Activated CD4-positive, alpha-beta memory T cell treated with anti-CD3 and anti-CD28 coated beads, Interleukin-2, amount 10 ng/mL, durations not matched to agents 7 days and 5 days (primary cell): ENCODE data around the gene FBXO11. TPM values are rescaled to one million over a fixed set of nuclear protein-coding genes. Genes with fewer than 3 reads are reported as not detected.
"Not testable (repeated sequence)": the region's sequence is repeated elsewhere in the genome, so short reads cannot be mapped to it uniquely, and the experiment has no call there.

Source experiments
- CTCF ChIA-PET: fragments of 350-600 bp; sonication (Branson Sonifier 250); formaldehyde crosslinking; loops from one replicate; lab custom pipeline; 2021; ENCODE audit warnings: antibody characterized with exemption, inconsistent platforms; lab: Charles Lee
- POLR2A ChIA-PET: fragments of 350-600 bp; sonication (Branson Sonifier 250); formaldehyde crosslinking; loops from one replicate; lab custom pipeline; 2021; ENCODE audit warnings: antibody characterized with exemption; lab: Charles Lee
- DNase-seq: peaks from one replicate; pipeline ENCODE4 v3.0.0-alpha.2; 2020
- H3K27ac Mint-ChIP-seq: one replicate; pipeline ENCODE4 v1.8.0; 2021; ENCODE audit warnings: mild to moderate bottlenecking, mixed read lengths
- H3K27me3 Mint-ChIP-seq: one replicate; pipeline ENCODE4 v1.8.0; 2021; ENCODE audit warnings: mixed read lengths
- H3K36me3 Mint-ChIP-seq: one replicate; pipeline ENCODE4 v1.8.0; 2021; ENCODE audit warnings: low read depth, mixed read lengths
- H3K4me1 Mint-ChIP-seq: one replicate; pipeline ENCODE4 v1.8.0; 2021; ENCODE audit warnings: mixed read lengths
- H3K4me3 Mint-ChIP-seq: one replicate; pipeline ENCODE4 v1.8.0; 2021; ENCODE audit warnings: mild to moderate bottlenecking, mixed read lengths
- H3K9me3 Mint-ChIP-seq: one replicate; pipeline ENCODE4 v1.8.0; 2021; ENCODE audit warnings: mixed read lengths
- total RNA-seq, 2 experiments: library from RNA; stranded (reverse); gene quantifications; one replicate each; pipeline ENCODE4 v1.2.3, GENCODE V29; 2021

The FBXO11 gene
- total RNA-seq, 2 experiments from 2014 or later = 59.4 to 59.7 TPM

- DNase-seq = no peak
- H3K4me3 Mint-ChIP-seq = no peak overlapping the region
- no peaks in the 10 kb centered on the region for H3K9me3 Mint-ChIP-seq
- CTCF ChIA-PET = interaction anchor here (0.6 to 1.5 kb wide), 3 partner anchors 25 to 873 kb away, joined by 3 to 4 read pairs (median 3); no protein-coding TSS in a partner anchor
- POLR2A ChIA-PET = no interaction called here
- no peak overlapping the region for H3K27ac Mint-ChIP-seq
- peaks cover 5% of the 10 kb centered on the region for H3K36me3 Mint-ChIP-seq
- H3K27me3 Mint-ChIP-seq = no peaks in the 10 kb centered on the region
- H3K4me1 Mint-ChIP-seq = peaks cover 25% of the 10 kb centered on the region
These were observed 43.3 kb downstream of the FBXO11 start for GRCh38 chr2:47862949-47863348.

DNA sequence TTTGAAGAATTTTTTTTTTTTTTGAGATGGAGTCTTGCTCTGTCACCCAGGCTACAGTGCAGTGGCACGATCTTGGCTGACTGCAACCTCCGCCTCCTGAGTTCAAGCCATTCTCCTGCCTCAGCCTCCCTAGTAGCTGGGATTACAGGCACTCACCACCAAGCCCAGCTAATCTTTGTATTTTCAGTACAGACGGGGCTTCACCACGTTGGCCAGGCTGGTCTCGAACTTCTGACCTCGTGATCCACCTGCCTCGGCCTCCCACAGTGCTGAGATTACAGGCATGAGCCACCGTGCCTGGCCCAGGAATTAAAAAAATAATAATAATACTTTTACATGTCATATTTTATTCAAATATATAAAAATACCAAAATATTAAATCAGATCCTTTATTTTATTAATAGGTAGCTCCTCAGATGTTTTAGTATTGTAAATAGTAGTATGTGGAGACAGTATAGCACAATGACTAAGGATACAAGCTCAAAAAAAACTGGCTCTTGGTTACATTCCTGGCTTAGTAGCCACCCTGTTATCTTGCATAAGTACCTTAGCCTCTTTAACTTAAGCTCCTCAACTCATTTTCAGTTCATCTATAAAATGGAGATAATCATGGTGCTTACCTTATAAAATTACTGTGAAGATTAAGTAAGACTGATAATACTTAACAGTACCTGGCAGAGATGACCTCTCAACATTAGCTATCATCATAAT lies 53.1 kb downstream of the FBXO11 start:
- H3K4me1 Mint-ChIP-seq = not testable (repeated sequence)

DNA sequence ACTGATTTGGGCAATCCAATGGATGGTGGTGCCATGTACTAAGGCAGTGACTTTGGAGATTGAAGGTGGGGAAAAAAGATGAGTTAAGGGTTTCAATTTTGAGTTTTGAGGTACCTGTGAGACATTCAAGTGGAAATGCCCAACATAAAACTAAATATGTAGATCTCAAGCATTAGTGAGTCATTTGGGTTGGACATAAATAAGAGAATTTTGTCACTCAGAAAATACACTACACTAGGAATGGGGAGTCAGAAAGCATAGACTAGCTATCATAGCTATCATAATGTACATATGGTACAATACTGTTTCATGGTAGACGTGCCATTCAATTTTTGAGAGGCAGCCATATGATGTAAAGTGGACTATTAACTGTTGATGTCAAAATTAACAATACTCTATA lies 56.1 kb downstream of the FBXO11 start:
- ChIA-PET POLR2A (no interaction called here), CTCF (interaction anchor here (0.5 kb wide), 1 partner anchor 1296 kb away, joined by 3 read pairs; no protein-coding TSS in a partner anchor)
- no peak overlapping the region for H3K27ac Mint-ChIP-seq
- H3K4me3 Mint-ChIP-seq = no peak overlapping the region
- no peak for DNase-seq
- H3K9me3 Mint-ChIP-seq = no peaks in the 10 kb centered on the region
- no peaks in the 10 kb centered on the region for H3K27me3 Mint-ChIP-seq
- no peaks in the 10 kb centered on the region for H3K4me1 Mint-ChIP-seq
- peaks cover 6% of the 10 kb centered on the region for H3K36me3 Mint-ChIP-seq

More for the DNA sequence above, 53.1 kb downstream of the FBXO11 start:
- H3K9me3 Mint-ChIP-seq, H3K36me3 Mint-ChIP-seq, DNase-seq, POLR2A ChIA-PET, H3K27me3 Mint-ChIP-seq, H3K27ac Mint-ChIP-seq, H3K4me3 Mint-ChIP-seq: not testable (repeated sequence)
- CTCF ChIA-PET = interaction anchor here (1.1 kb wide), 1 partner anchor 11 kb away, joined by 4 read pairs; no protein-coding TSS in a partner anchor

- CTCF ChIA-PET = no interaction called here
- peaks cover 6% of the 10 kb centered on the region for H3K36me3 Mint-ChIP-seq
- POLR2A ChIA-PET = no interaction called here
- H3K9me3 Mint-ChIP-seq = no peaks in the 10 kb centered on the region
- no peak overlapping the region for H3K27ac Mint-ChIP-seq
- H3K27me3 Mint-ChIP-seq = no peaks in the 10 kb centered on the region
- DNase-seq = no peak
- peaks cover 2% of the 10 kb centered on the region for H3K4me1 Mint-ChIP-seq
- no peak overlapping the region for H3K4me3 Mint-ChIP-seq
These were observed 56.9 kb downstream of the FBXO11 start for GRCh38 chr2:47849368-47849767.

DNA sequence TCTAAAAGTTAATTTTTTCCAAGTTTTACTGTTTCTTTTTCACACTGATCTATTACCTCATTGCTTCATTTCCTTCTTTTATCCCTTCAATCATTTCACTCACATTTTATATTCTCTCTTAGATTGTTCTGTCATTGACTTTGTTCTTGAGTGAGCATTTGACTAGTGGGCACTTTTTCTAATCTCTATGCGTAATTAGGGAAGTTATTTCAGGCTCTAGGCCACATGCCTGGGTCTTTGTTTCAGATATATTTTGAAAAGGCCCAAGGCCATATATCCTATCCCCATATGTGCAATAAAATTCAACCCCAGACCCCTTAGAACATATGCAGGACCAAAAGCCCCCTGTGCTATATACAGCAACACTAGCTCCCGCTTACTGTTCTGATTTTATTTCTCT lies 62.1 kb downstream of the FBXO11 start:
- H3K27ac Mint-ChIP-seq = no peak overlapping the region
- H3K9me3 Mint-ChIP-seq = no peaks in the 10 kb centered on the region
- ChIA-PET CTCF (no interaction called here), POLR2A (no interaction called here)
- no peak overlapping the region for H3K4me3 Mint-ChIP-seq
- peaks cover 9% of the 10 kb centered on the region for H3K36me3 Mint-ChIP-seq
- DNase-seq = no peak
- H3K27me3 Mint-ChIP-seq = no peaks in the 10 kb centered on the region
- H3K4me1 Mint-ChIP-seq = peaks cover 14% of the 10 kb centered on the region

- ChIA-PET POLR2A (no interaction called here), CTCF (interaction anchor here (0.7 to 0.8 kb wide), 2 partner anchors 263 to 315 kb away, joined by 3 read pairs; no protein-coding TSS in a partner anchor)
- Mint-ChIP-seq H3K4me1 (peaks cover 14% of the 10 kb centered on the region), H3K27ac (no peak overlapping the region), H3K27me3 (no peaks in the 10 kb centered on the region), H3K36me3 (peaks cover 16% of the 10 kb centered on the region), H3K9me3 (no peaks in the 10 kb centered on the region), H3K4me3 (no peak overlapping the region)
- no peak for DNase-seq
These were observed 62.9 kb downstream of the FBXO11 start for GRCh38 chr2:47843407-47843806.

- H3K27ac Mint-ChIP-seq = no peak overlapping the region
- no peaks in the 10 kb centered on the region for H3K27me3 Mint-ChIP-seq
- CTCF ChIA-PET = interaction anchor here (0.8 kb wide), 1 partner anchor 264 kb away, joined by 3 read pairs; no protein-coding TSS in a partner anchor
- H3K4me3 Mint-ChIP-seq = no peak overlapping the region
- no peak for DNase-seq
- POLR2A ChIA-PET = no interaction called here
- peaks cover 14% of the 10 kb centered on the region for H3K4me1 Mint-ChIP-seq
- peaks cover 18% of the 10 kb centered on the region for H3K36me3 Mint-ChIP-seq
- no peaks in the 10 kb centered on the region for H3K9me3 Mint-ChIP-seq
These were observed 63.5 kb downstream of the FBXO11 start for GRCh38 chr2:47842846-47843245.

- Mint-ChIP-seq H3K27me3 (no peaks in the 10 kb centered on the region), H3K4me3 (no peak overlapping the region), H3K4me1 (peaks cover 19% of the 10 kb centered on the region), H3K27ac (no peak overlapping the region), H3K36me3 (peaks cover 50% of the 10 kb centered on the region), H3K9me3 (no peaks in the 10 kb centered on the region)
- no peak for DNase-seq
- ChIA-PET POLR2A (interaction anchor here (0.6 kb wide), 1 partner anchor 1591 kb away, joined by 3 read pairs; no protein-coding TSS in a partner anchor), CTCF (interaction anchor here (0.6 to 0.9 kb wide), 2 partner anchors 25 to 265 kb away, joined by 3 to 4 read pairs; no protein-coding TSS in a partner anchor)
These were observed 67.6 kb downstream of the FBXO11 start for GRCh38 chr2:47838686-47839085.

- Mint-ChIP-seq H3K27ac (no peak overlapping the region), H3K36me3 (peaks cover 50% of the 10 kb centered on the region), H3K4me1 (peaks cover 19% of the 10 kb centered on the region), H3K4me3 (no peak overlapping the region), H3K9me3 (no peaks in the 10 kb centered on the region), H3K27me3 (no peaks in the 10 kb centered on the region)
- DNase-seq = no peak
- ChIA-PET CTCF (interaction anchor here (0.9 kb wide), 1 partner anchor 25 kb away, joined by 4 read pairs; no protein-coding TSS in a partner anchor), POLR2A (interaction anchor here (0.6 kb wide), 1 partner anchor 1590 kb away, joined by 3 read pairs; no protein-coding TSS in a partner anchor)
These were observed 68.0 kb downstream of the FBXO11 start for GRCh38 chr2:47838249-47838648.

- Mint-ChIP-seq H3K36me3 (peaks cover 63% of the 10 kb centered on the region), H3K4me1 (peaks cover 15% of the 10 kb centered on the region), H3K9me3 (no peaks in the 10 kb centered on the region), H3K27ac (no peak overlapping the region), H3K27me3 (no peaks in the 10 kb centered on the region), H3K4me3 (no peak overlapping the region)
- POLR2A ChIA-PET = interaction anchor here (0.7 to 0.9 kb wide), 2 partner anchors 49 to 548 kb away, joined by 3 to 4 read pairs; no protein-coding TSS in a partner anchor
- CTCF ChIA-PET = interaction anchor here (0.6 to 0.8 kb wide), 2 partner anchors 26 to 65 kb away, joined by 3 read pairs; no protein-coding TSS in a partner anchor
- DNase-seq = no peak
These were observed 72.8 kb downstream of the FBXO11 start for GRCh38 chr2:47833516-47833968.

- POLR2A ChIA-PET = interaction anchor here (1.1 kb wide), 1 partner anchor 39 kb away, joined by 3 read pairs; the partner anchor contains the start of gene MSH6
- Mint-ChIP-seq H3K27ac (no peak overlapping the region), H3K9me3 (no peaks in the 10 kb centered on the region), H3K27me3 (no peaks in the 10 kb centered on the region), H3K36me3 (peaks cover 51% of the 10 kb centered on the region), H3K4me3 (no peak overlapping the region), H3K4me1 (no peaks in the 10 kb centered on the region)
- DNase-seq = no peak
- CTCF ChIA-PET = no interaction called here
These were observed 83.8 kb downstream of the FBXO11 start for GRCh38 chr2:47822518-47822917.

DNA sequence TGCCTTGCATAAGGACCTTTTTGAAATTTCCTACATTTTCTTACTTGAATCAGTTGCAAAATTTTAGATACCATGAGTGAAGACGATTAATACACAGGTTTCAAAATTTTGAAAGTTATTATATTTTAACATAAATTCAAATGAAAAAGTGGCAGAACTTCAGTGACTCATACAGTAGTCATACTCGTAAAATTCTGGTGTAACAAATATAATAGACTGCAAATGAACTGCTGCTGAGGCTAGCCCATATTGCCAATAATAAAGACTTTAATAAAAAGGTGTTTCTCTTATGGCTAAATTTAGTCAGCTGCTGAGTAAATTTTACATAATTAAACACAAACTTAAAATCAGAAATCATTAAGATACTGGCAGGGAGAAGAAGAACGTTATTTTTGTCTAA lies 86.5 kb downstream of the FBXO11 start:
- H3K4me3 Mint-ChIP-seq = no peak overlapping the region
- H3K4me1 Mint-ChIP-seq = no peaks in the 10 kb centered on the region
- DNase-seq = no peak
- peaks cover 67% of the 10 kb centered on the region for H3K36me3 Mint-ChIP-seq
- H3K9me3 Mint-ChIP-seq = no peaks in the 10 kb centered on the region
- H3K27me3 Mint-ChIP-seq = no peaks in the 10 kb centered on the region
- ChIA-PET POLR2A (interaction anchor here (1.3 kb wide), 1 partner anchor 16 kb away, joined by 3 read pairs; no protein-coding TSS in a partner anchor), CTCF (interaction anchor here (0.6 kb wide), 1 partner anchor 724 kb away, joined by 4 read pairs; no protein-coding TSS in a partner anchor)
- no peak overlapping the region for H3K27ac Mint-ChIP-seq

- Mint-ChIP-seq H3K36me3 (peaks cover 72% of the 10 kb centered on the region), H3K9me3 (no peaks in the 10 kb centered on the region), H3K27me3 (no peaks in the 10 kb centered on the region), H3K27ac (no peak overlapping the region), H3K4me1 (no peaks in the 10 kb centered on the region), H3K4me3 (no peak overlapping the region)
- CTCF ChIA-PET = interaction anchor here (0.9 kb wide), 1 partner anchor 10 kb away, joined by 3 read pairs; no protein-coding TSS in a partner anchor
- POLR2A ChIA-PET = interaction anchor here (1.0 to 1.3 kb wide), 2 partner anchors 15 to 33 kb away, joined by 3 to 4 read pairs; no protein-coding TSS in a partner anchor
- no peak for DNase-seq
These were observed 87.5 kb downstream of the FBXO11 start for GRCh38 chr2:47818777-47819176.
